ENCODE measurements around the gene TNNI2. TPM values are rescaled to one million over a fixed set of nuclear protein-coding genes. Genes with fewer than 3 reads are reported as not detected.

TNNI2 gene
- total RNA-seq, 1 experiment from 2014 or later = 0.46 TPM

- Histone ChIP-seq H3K4me3 (ENCODE audit: low read depth in 2 of 2, low read length in 2 of 2) (no peak overlapping the region), H3K4me1 (ENCODE audit: control insufficient read depth, insufficient read depth, low read length) (peaks cover 77% of the 10 kb centered on the region), H3K36me3 (ENCODE audit: control insufficient read depth, insufficient read depth, low read length) (no peaks in the 10 kb centered on the region), H3K27me3 (ENCODE audit: control insufficient read depth, insufficient read depth, low read length) (no peaks in the 10 kb centered on the region), H3K27ac (ENCODE audit: low read length) (peak overlapping the region; percentile 99), H3K9me3 (ENCODE audit: control insufficient read depth, insufficient read depth, low read depth, low read length) (no peaks in the 10 kb centered on the region)
- no TSS peak for BruUV-seq (replicated peaks)
- DNase-seq (ENCODE audit: low read depth, low spot score) = no peak
- POLR2A ChIA-PET = interaction anchor here (0.7 kb wide), 1 partner anchor 95 kb away, joined by 3 read pairs; no protein-coding TSS in a partner anchor
- peak; percentile 72 for ATAC-seq
- CTCF ChIA-PET = interaction anchor here (0.5 to 1.9 kb wide), 3 partner anchors 61 to 136 kb away, joined by 3 to 9 read pairs (median 5); no protein-coding TSS in a partner anchor
- TF ChIP-seq TCF7L2 (IDR thresholded peaks at IDR 0.05; ENCODE audit: low read depth, low read length) (peak; percentile 60; the same call in 1 of the 2 replicates), POLR2AphosphoS5 (IDR thresholded peaks at IDR 0.05; ENCODE audit: low read depth, low read length) (peak; percentile 93), SIN3A (IDR thresholded peaks at IDR 0.05; ENCODE audit: borderline replicate concordance, insufficient read depth, low read depth, low read length) (no peak)
- TF ChIP-seq, protein P1, sequence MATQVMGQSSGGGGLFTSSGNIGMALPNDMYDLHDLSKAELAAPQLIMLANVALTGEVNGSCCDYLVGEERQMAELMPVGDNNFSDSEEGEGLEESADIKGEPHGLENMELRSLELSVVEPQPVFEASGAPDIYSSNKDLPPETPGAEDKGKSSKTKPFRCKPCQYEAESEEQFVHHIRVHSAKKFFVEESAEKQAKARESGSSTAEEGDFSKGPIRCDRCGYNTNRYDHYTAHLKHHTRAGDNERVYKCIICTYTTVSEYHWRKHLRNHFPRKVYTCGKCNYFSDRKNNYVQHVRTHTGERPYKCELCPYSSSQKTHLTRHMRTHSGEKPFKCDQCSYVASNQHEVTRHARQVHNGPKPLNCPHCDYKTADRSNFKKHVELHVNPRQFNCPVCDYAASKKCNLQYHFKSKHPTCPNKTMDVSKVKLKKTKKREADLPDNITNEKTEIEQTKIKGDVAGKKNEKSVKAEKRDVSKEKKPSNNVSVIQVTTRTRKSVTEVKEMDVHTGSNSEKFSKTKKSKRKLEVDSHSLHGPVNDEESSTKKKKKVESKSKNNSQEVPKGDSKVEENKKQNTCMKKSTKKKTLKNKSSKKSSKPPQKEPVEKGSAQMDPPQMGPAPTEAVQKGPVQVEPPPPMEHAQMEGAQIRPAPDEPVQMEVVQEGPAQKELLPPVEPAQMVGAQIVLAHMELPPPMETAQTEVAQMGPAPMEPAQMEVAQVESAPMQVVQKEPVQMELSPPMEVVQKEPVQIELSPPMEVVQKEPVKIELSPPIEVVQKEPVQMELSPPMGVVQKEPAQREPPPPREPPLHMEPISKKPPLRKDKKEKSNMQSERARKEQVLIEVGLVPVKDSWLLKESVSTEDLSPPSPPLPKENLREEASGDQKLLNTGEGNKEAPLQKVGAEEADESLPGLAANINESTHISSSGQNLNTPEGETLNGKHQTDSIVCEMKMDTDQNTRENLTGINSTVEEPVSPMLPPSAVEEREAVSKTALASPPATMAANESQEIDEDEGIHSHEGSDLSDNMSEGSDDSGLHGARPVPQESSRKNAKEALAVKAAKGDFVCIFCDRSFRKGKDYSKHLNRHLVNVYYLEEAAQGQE (IDR thresholded peaks at IDR 0.05; ENCODE audit: insufficient read depth in 1 of 2, low read depth in 2 of 2, low read length in 1 of 2) = peak in 1 of 2 experiments; percentile 60; a peak in 1 of 4 replicates
- in situ Hi-C loops (cut with HindIII; ENCODE audit: low pct_unique_long_range_greater_than_20kb, low sequenced_read_pairs) (no loop called here), intact Hi-C loops (cut with micrococcal nuclease; ENCODE audit: unreplicated experiment) (loop anchor here (5.0 to 10.0 kb wide), 2 partner anchors 175 to 282 kb away; no protein-coding TSS in a partner anchor)
These were observed 11.5 kb upstream of the TNNI2 start for GRCh38 chr11:1827095-1827813.

GRCh38 chr11:1827931-1828330 is 10.8 kb upstream of the TNNI2 start:
- Histone ChIP-seq H3K27me3 (ENCODE audit: control insufficient read depth, insufficient read depth, low read length) (no peaks in the 10 kb centered on the region), H3K9me3 (ENCODE audit: control insufficient read depth, insufficient read depth, low read depth, low read length) (no peaks in the 10 kb centered on the region), H3K36me3 (ENCODE audit: control insufficient read depth, insufficient read depth, low read length) (no peaks in the 10 kb centered on the region), H3K4me1 (ENCODE audit: control insufficient read depth, insufficient read depth, low read length) (peaks cover 84% of the 10 kb centered on the region), H3K27ac (ENCODE audit: low read length) (peak overlapping the region; percentile 99), H3K4me3 (ENCODE audit: low read depth in 2 of 2, low read length in 2 of 2) (no peak overlapping the region)
- TF ChIP-seq SIN3A (IDR thresholded peaks at IDR 0.05; ENCODE audit: borderline replicate concordance, insufficient read depth, low read depth, low read length) = no peak
- TF ChIP-seq CTCF (IDR thresholded peaks at IDR 0.05) = no peak
- TF ChIP-seq POLR2AphosphoS5 (IDR thresholded peaks at IDR 0.05; ENCODE audit: low read depth, low read length) = no peak
- TF ChIP-seq, protein P1 (IDR thresholded peaks at IDR 0.05; ENCODE audit: insufficient read depth in 1 of 2, low read depth in 2 of 2, low read length in 1 of 2) = no peak
- 0 out of 2 replicates have a peak, but pooled peaks have one; percentile 2 for TF ChIP-seq TCF7L2 (IDR thresholded peaks at IDR 0.05; ENCODE audit: low read depth, low read length)
- intact Hi-C loops (cut with micrococcal nuclease; ENCODE audit: unreplicated experiment) (loop anchor here (2.0 to 10.0 kb wide), 3 partner anchors 135 to 283 kb away; no protein-coding TSS in a partner anchor), in situ Hi-C loops (cut with HindIII; ENCODE audit: low pct_unique_long_range_greater_than_20kb, low sequenced_read_pairs) (no loop called here)
- DNase-seq (ENCODE audit: low read depth, low spot score) = no peak
- no TSS peak for BruUV-seq (replicated peaks)
- POLR2A ChIA-PET = interaction anchor here (0.6 kb wide), 2 partner anchors 12 to 42 kb away, joined by 3 read pairs; no protein-coding TSS in a partner anchor
- CTCF ChIA-PET = interaction anchor here (1.0 to 7.7 kb wide), 2 partner anchors 72 to 135 kb away, joined by 6 to 168 read pairs; no protein-coding TSS in a partner anchor
- no peak for ATAC-seq
